ENCODE data around the gene CXCL10.
"Not testable (repeated sequence)": the region's sequence is repeated elsewhere in the genome, so short reads cannot be mapped to it uniquely, and the experiment has no call there.

CXCL10 gene

DNA sequence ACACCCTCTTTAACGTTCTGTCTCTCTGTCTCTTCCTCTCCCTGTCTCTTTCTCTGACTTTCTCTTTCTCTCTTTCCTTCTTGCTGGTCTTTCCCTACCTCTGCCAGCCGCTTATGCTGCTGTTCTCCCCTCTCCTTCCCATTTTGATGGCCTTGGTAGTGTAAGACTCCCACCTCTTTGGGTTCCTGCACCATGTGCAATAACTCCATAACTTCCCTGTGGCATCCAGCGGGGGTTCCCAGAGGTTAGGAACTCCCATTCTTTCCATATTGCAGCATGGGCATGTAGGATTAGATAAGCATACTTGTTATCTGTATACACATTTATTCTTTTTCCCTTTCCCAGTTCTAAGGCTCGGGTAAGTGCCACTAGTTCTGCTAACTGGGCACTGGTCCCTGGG lies 21.4 kb upstream of the CXCL10 start:
- H3K27ac Mint-ChIP-seq: peak overlapping the region; percentile 41
- H3K4me3 Mint-ChIP-seq: not testable (repeated sequence)

DNA sequence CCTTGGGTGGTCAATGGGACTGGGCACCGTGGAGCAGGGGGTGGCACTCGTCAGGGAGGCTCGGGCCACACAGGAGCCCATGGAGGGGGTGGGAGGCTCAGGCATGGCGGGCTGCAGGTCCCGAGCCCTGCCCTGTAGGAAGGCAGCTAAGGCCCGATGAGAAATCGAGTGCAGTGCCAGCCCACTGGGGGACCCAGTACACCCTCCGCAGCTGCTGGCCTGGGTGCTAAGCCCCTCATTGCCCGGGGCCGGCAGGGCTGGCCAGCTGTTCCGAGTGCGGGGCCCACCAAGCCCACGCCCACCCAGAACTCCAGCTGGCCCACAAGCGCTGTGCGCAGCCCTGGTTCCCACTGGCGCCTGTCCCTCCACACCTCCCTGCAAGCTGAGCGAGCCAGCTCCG lies 20.0 kb upstream of the CXCL10 start:
- H3K36me3 Mint-ChIP-seq (ENCODE audit: low read depth): not testable (repeated sequence)

More for the DNA sequence above, 21.4 kb upstream of the CXCL10 start:
- peaks cover 14% of the 10 kb centered on the region for H3K4me1 Mint-ChIP-seq
- H3K9me3 Mint-ChIP-seq; DNase-seq; H3K36me3 Mint-ChIP-seq (ENCODE audit: low read depth); ATAC-seq; H3K27me3 Mint-ChIP-seq: not testable (repeated sequence)

DNA sequence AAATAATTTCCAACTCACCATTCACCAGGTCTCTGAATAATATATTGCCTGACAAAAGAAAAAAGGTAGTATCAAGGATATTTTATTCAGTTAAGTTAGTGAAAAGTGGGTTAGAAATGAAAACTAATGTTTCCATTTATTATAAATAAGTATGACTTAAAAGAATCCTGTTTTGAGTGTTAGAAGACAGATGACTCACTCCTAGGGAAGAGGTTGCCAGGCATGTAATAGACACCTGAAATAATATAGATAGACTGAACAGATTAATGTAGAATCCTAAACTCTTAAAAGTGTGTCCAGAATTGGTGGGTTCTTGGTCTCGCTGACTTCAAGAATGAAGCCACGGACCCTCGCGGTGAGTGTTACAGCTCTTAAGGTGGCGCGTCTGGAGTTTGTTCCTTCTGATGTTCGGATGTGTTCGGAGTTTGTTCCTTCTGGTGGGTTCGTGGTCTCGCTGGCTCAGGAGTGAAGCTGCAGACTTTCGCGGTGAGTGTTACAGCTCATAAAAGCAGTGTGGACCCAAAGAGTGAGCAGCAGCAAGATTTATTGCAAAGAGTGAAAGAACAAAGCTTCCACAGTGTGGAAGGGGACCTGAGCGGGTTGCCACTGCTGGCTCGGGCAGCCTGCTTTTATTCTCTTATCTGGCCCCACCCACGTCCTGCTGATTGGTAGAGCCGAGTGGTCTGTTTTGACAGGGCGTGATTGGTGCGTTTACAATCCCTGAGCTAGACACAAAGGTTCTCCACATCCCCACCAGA lies 19.1 kb upstream of the CXCL10 start:
- not testable (repeated sequence) for H3K27me3 Mint-ChIP-seq; H3K9me3 Mint-ChIP-seq; H3K36me3 Mint-ChIP-seq (ENCODE audit: low read depth); DNase-seq
- Mint-ChIP-seq H3K4me1 (peaks cover 14% of the 10 kb centered on the region), H3K4me3 (peak overlapping the region; percentile 63), H3K27ac (peak overlapping the region; percentile 71)
- ATAC-seq: peak; percentile 80

More for the DNA sequence above, 20.0 kb upstream of the CXCL10 start:
- not testable (repeated sequence) for H3K9me3 Mint-ChIP-seq, H3K27me3 Mint-ChIP-seq, ATAC-seq, H3K27ac Mint-ChIP-seq, DNase-seq, H3K4me3 Mint-ChIP-seq
- H3K4me1 Mint-ChIP-seq: peaks cover 14% of the 10 kb centered on the region

- Mint-ChIP-seq H3K4me1 (peaks cover 7% of the 10 kb centered on the region), H3K27ac (no peak overlapping the region), H3K36me3 (ENCODE audit: low read depth) (no peaks in the 10 kb centered on the region), H3K4me3 (no peak overlapping the region), H3K27me3 (peaks cover 8% of the 10 kb centered on the region), H3K9me3 (no peaks in the 10 kb centered on the region)
- no peak for DNase-seq
- ATAC-seq: no peak
Observed at GRCh38 chr4:76036855-76037254, 13.6 kb upstream of the CXCL10 start.

GRCh38 chr4:76035799-76036380 lies 12.6 kb upstream of the CXCL10 start, which contains the start of gene CXCL11:
TSS of gene CXCL11 (minus strand) at chr4:76036070. CDS start at chr4:76035987, 83 bp downstream.
- Mint-ChIP-seq H3K27me3 (peaks cover 4% of the 10 kb centered on the region), H3K36me3 (ENCODE audit: low read depth) (no peaks in the 10 kb centered on the region)
- ATAC-seq: no peak

DNA sequence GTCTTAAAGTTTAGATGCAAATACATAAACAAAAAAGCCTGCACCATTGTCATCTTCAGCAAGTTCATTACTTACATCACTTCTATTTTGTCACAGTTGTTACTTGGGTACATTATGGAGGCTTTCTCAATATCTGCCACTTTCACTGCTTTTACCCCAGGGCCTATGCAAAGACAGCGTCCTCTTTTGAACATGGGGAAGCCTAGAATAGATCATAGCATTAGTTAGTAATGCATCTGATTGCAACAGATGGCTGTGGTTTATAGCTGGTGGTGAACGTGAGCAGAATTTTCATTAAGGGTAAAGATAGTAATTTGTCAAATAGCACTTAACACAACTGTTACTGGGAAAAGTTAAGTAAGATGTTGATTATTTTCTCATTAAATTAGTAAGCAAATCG lies 11.8 kb upstream of the CXCL10 start:
- Mint-ChIP-seq H3K27ac (no peak overlapping the region), H3K27me3 (no peaks in the 10 kb centered on the region), H3K4me3 (no peak overlapping the region), H3K9me3 (no peaks in the 10 kb centered on the region), H3K36me3 (ENCODE audit: low read depth) (no peaks in the 10 kb centered on the region), H3K4me1 (peaks cover 4% of the 10 kb centered on the region)
- no peak for DNase-seq
- ATAC-seq: no peak

More at GRCh38 chr4:76035799-76036380, 12.6 kb upstream of the CXCL10 start, which contains the start of gene CXCL11:
- Mint-ChIP-seq H3K4me1 (peaks cover 4% of the 10 kb centered on the region), H3K9me3 (no peaks in the 10 kb centered on the region), H3K27ac (no peak within 1 kb of the TSS), H3K4me3 (no peak within 1 kb of the TSS)
- no peak for DNase-seq

GRCh38 chr4:76029300-76029699 lies 6.0 kb upstream of the CXCL10 start:
- no peaks in the 10 kb centered on the region for H3K9me3 Mint-ChIP-seq
- no peak overlapping the region for H3K4me3 Mint-ChIP-seq
- no peaks in the 10 kb centered on the region for H3K27me3 Mint-ChIP-seq
- ATAC-seq (no peak), DNase-seq (no peak)
- no peak overlapping the region for H3K27ac Mint-ChIP-seq
- no peaks in the 10 kb centered on the region for H3K36me3 Mint-ChIP-seq (ENCODE audit: low read depth)
- H3K4me1 Mint-ChIP-seq: peaks cover 25% of the 10 kb centered on the region

GRCh38 chr4:76028350-76028765 lies 5.1 kb upstream of the CXCL10 start:
- no peaks in the 10 kb centered on the region for H3K9me3 Mint-ChIP-seq
- H3K36me3 Mint-ChIP-seq (ENCODE audit: low read depth): no peaks in the 10 kb centered on the region
- peak overlapping the region; percentile 32 for H3K27ac Mint-ChIP-seq
- peak overlapping the region; percentile 32 for H3K4me3 Mint-ChIP-seq
- peaks cover 34% of the 10 kb centered on the region for H3K4me1 Mint-ChIP-seq
- DNase-seq: no peak
- peak; percentile 24 for ATAC-seq
- H3K27me3 Mint-ChIP-seq: no peaks in the 10 kb centered on the region

DNA sequence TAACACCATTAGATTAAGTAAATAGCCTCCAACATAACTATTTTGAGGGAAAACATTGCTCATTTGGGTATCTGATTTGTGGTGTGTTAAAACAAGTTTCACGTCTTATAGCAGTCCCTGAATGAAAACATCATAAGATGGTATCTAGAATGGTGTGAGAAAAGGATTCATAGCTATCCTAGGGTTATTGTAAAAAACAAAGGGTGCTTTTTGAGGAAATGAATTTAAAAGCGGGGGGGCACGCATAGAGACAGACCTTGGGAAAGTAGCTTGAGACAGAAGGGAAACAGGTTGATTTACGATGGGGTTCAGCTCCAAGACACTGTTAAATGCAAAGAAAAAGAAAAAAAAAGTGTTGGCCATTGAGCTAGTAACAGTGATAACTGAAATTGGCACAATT lies 768 bp upstream of the CXCL10 start:
- ATAC-seq (peak; percentile 52), DNase-seq (no peak)
- Mint-ChIP-seq H3K9me3 (no peaks in the 10 kb centered on the region), H3K27ac (peak overlapping the region; percentile 67), H3K4me3 (no peak overlapping the region), H3K4me1 (peaks cover 36% of the 10 kb centered on the region), H3K36me3 (ENCODE audit: low read depth) (no peaks in the 10 kb centered on the region), H3K27me3 (peaks cover 5% of the 10 kb centered on the region)

GRCh38 chr4:76022677-76023076 lies 620 bp downstream of the CXCL10 start:
- no peaks in the 10 kb centered on the region for H3K36me3 Mint-ChIP-seq (ENCODE audit: low read depth)
- DNase-seq: no peak
- H3K4me3 Mint-ChIP-seq: peak overlapping the region; percentile 39
- no peaks in the 10 kb centered on the region for H3K9me3 Mint-ChIP-seq
- no peak for ATAC-seq
- peaks cover 5% of the 10 kb centered on the region for H3K27me3 Mint-ChIP-seq
- no peak overlapping the region for H3K27ac Mint-ChIP-seq
- H3K4me1 Mint-ChIP-seq: peaks cover 25% of the 10 kb centered on the region

DNA sequence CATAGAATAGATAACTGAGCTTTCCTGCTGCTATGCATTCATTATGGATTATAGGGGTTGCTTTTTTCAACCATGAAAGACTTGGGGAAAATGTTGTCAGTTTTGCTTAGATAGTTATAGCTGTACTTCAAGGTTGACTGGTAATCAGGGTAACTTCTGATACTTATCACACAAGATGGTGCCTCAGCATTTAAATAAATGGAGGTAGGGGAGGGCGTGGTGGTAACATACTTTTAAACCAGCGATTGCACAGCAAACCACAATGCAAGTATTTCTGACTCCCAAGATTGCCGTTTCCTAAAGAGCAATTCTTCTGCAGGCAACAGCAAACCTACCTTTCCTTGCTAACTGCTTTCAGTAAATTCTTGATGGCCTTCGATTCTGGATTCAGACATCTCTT lies 1.3 kb downstream of the CXCL10 start:
- Mint-ChIP-seq H3K4me1 (peaks cover 20% of the 10 kb centered on the region), H3K27me3 (peaks cover 5% of the 10 kb centered on the region), H3K4me3 (peak overlapping the region; percentile 30), H3K27ac (no peak overlapping the region), H3K36me3 (ENCODE audit: low read depth) (no peaks in the 10 kb centered on the region), H3K9me3 (no peaks in the 10 kb centered on the region)
- no peak for ATAC-seq
- no peak for DNase-seq

- H3K4me1 Mint-ChIP-seq: no peaks in the 10 kb centered on the region
- H3K36me3 Mint-ChIP-seq (ENCODE audit: low read depth): no peaks in the 10 kb centered on the region
- peaks cover 3% of the 10 kb centered on the region for H3K27me3 Mint-ChIP-seq
- H3K4me3 Mint-ChIP-seq: no peak overlapping the region
- DNase-seq (no peak), ATAC-seq (no peak)
- H3K9me3 Mint-ChIP-seq: no peaks in the 10 kb centered on the region
- H3K27ac Mint-ChIP-seq: no peak overlapping the region
Observed at GRCh38 chr4:76017056-76017686, 6.1 kb downstream of the CXCL10 start.

DNA sequence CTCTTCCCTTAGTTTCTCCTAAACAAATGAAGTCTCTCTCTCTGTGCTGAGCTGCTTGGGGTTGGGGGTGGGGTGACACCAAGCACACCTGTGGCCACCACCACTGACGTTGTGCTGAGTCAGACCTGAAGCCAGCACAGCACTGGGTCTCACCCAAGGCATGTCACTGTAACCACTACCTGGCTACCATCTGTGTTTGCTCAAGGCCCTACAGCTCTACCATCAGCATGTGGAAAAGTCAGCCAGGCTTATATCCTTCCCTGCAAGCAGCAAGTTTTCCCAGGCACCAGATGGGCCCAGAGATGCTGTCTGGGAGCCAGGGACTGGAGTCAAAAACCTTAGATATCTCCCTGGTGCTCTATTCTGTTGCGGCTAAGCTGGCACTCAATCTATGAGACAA lies 6.9 kb downstream of the CXCL10 start:
- H3K36me3 Mint-ChIP-seq (ENCODE audit: low read depth): no peaks in the 10 kb centered on the region
- H3K9me3 Mint-ChIP-seq: no peaks in the 10 kb centered on the region
- H3K27ac Mint-ChIP-seq: no peak overlapping the region
- peak; percentile 57 for ATAC-seq
- H3K4me1 Mint-ChIP-seq: no peaks in the 10 kb centered on the region
- no peak overlapping the region for H3K4me3 Mint-ChIP-seq
- H3K27me3 Mint-ChIP-seq: peaks cover 3% of the 10 kb centered on the region
- no peak for DNase-seq

- Mint-ChIP-seq H3K4me3 (no peak overlapping the region), H3K9me3 (no peaks in the 10 kb centered on the region), H3K4me1 (no peaks in the 10 kb centered on the region), H3K36me3 (ENCODE audit: low read depth) (no peaks in the 10 kb centered on the region), H3K27ac (no peak overlapping the region), H3K27me3 (peaks cover 3% of the 10 kb centered on the region)
- DNase-seq (no peak), ATAC-seq (no peak)
Observed at GRCh38 chr4:76013540-76013939, 9.8 kb downstream of the CXCL10 start.

DNA sequence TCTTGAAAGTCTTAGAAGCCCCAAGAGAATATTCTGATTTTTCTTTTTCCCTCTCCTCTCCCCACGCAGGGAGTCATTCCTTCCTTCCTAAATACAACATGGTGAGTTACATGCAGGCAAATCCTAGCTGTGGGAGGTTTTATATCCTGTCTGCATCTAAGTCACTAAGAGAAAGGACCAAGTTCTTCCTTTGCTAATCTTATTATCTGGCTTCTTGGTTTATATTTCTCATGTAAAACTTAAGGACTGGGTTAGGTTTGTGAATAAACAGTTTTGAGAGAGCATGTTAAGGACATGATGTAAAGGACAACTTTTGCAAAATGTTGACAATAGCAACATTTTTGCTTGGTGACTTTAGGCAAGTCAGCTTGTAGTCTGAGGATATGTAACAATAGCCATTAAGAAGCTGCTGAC lies 10.9 kb downstream of the CXCL10 start:
- H3K9me3 Mint-ChIP-seq: no peaks in the 10 kb centered on the region
- H3K27ac Mint-ChIP-seq: peak overlapping the region; percentile 74
- H3K36me3 Mint-ChIP-seq (ENCODE audit: low read depth): no peaks in the 10 kb centered on the region
- H3K4me1 Mint-ChIP-seq: no peaks in the 10 kb centered on the region
- no peak for DNase-seq
- H3K4me3 Mint-ChIP-seq: no peak overlapping the region
- ATAC-seq: no peak
- peaks cover 3% of the 10 kb centered on the region for H3K27me3 Mint-ChIP-seq
